ENCODE results near the gene PLCL2.
"Not testable (repeated sequence)": the region's sequence is repeated elsewhere in the genome, so short reads cannot be mapped to it uniquely, and the experiment has no call there.

Gene PLCL2

GRCh38 chr3:17120115-17120514 lies 235.4 kb downstream of the PLCL2 start:
- Mint-ChIP-seq H3K27ac (no peak overlapping the region), H3K9me3 (no peaks in the 10 kb centered on the region), H3K27me3 (no peaks in the 10 kb centered on the region)

DNA sequence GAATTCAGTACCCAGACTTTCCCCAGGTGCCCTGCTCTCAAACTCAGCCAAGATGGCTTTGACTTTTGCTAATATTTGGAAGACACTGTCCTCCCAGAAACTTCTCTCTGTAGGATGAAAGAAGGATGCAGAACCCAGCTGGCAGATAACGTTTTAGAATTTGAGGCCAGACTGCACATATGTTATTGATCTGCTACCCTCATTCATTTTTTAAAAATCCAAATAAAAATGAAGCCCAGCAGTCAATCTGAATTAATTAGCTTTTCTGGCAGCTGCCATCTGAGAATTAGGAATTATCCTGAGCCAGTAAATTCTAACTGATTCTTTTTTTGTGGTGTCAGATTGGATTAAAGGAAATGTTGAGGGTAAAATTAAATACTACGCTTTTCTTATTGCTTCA lies 236.6 kb downstream of the PLCL2 start:
- no peak overlapping the region for H3K27ac Mint-ChIP-seq
- H3K4me1 Mint-ChIP-seq, result no peaks in the 10 kb centered on the region
- H3K27me3 Mint-ChIP-seq, result no peaks in the 10 kb centered on the region
- no peak overlapping the region for H3K4me3 Mint-ChIP-seq
- H3K36me3 Mint-ChIP-seq, result no peaks in the 10 kb centered on the region
- H3K9me3 Mint-ChIP-seq, result no peaks in the 10 kb centered on the region

More at GRCh38 chr3:17120115-17120514, 235.4 kb downstream of the PLCL2 start:
- H3K36me3 Mint-ChIP-seq, result no peaks in the 10 kb centered on the region
- H3K4me1 Mint-ChIP-seq, result no peaks in the 10 kb centered on the region
- H3K4me3 Mint-ChIP-seq, result no peak overlapping the region

- Mint-ChIP-seq H3K27me3 (no peaks in the 10 kb centered on the region), H3K4me3 (no peak overlapping the region), H3K27ac (no peak overlapping the region), H3K36me3 (peaks cover 2% of the 10 kb centered on the region), H3K9me3 (no peaks in the 10 kb centered on the region), H3K4me1 (no peaks in the 10 kb centered on the region)
Measured at GRCh38 chr3:17122758-17123157, 238.0 kb downstream of the PLCL2 start.

- Mint-ChIP-seq H3K27me3 (no peaks in the 10 kb centered on the region), H3K9me3 (no peaks in the 10 kb centered on the region)
Measured at GRCh38 chr3:17125738-17126442, 241.1 kb downstream of the PLCL2 start.

GRCh38 chr3:17128671-17129070 lies 243.9 kb downstream of the PLCL2 start:
- H3K27ac Mint-ChIP-seq, H3K4me1 Mint-ChIP-seq, H3K27me3 Mint-ChIP-seq, H3K4me3 Mint-ChIP-seq, H3K9me3 Mint-ChIP-seq, H3K36me3 Mint-ChIP-seq: not testable (repeated sequence)

More at GRCh38 chr3:17125738-17126442, 241.1 kb downstream of the PLCL2 start:
- Mint-ChIP-seq H3K27ac (no peak overlapping the region), H3K4me1 (no peaks in the 10 kb centered on the region), H3K36me3 (peaks cover 2% of the 10 kb centered on the region), H3K4me3 (no peak overlapping the region)

GRCh38 chr3:17129556-17129955 lies 244.8 kb downstream of the PLCL2 start:
- H3K27me3 Mint-ChIP-seq, result no peaks in the 10 kb centered on the region
- no peaks in the 10 kb centered on the region for H3K9me3 Mint-ChIP-seq
- H3K4me3 Mint-ChIP-seq, result no peak overlapping the region

GRCh38 chr3:17130956-17131355 lies 246.2 kb downstream of the PLCL2 start:
- Mint-ChIP-seq H3K4me1 (no peaks in the 10 kb centered on the region), H3K27ac (no peak overlapping the region), H3K27me3 (no peaks in the 10 kb centered on the region), H3K4me3 (no peak overlapping the region), H3K36me3 (peaks cover 2% of the 10 kb centered on the region), H3K9me3 (no peaks in the 10 kb centered on the region)

More at GRCh38 chr3:17129556-17129955, 244.8 kb downstream of the PLCL2 start:
- peaks cover 2% of the 10 kb centered on the region for H3K36me3 Mint-ChIP-seq
- H3K27ac Mint-ChIP-seq, result no peak overlapping the region
- H3K4me1 Mint-ChIP-seq, result no peaks in the 10 kb centered on the region

DNA sequence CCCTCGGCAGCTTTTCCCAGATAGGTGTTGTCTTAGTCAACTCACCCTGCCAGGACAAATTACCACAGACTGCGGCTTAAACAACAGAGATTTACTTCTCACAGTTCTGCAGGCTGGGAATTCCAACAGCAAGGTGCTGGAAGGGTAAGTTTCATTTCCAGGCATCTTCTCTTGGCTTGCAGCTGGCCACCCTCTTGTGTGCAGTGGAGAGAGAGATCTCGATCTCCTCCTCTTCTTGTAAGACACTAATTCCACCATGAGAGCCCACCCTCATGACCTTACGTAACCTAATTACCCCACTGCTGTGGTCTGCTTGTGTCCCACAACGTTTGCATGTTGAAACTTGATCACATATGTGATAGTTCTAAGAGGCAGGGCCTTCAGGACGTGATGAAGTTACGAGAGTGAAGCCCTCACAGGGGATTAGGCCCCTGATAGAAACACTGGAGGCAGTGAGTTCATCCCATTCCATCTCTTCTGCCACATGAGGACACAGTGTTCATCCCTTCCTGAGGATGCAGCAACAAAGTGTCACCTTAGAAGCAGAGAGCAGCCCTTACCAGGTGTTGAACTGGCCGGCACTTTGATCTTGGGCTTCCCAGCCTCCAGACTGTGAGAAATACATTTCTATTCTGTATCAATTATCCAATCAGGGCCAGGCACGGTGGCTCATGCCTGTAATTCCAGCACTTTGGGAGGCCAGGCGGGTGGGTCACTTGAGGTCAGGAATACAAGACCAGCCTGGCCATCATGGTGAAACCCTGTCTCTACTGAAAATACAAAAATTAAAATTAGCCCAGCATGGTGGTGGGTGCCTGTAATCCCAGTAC lies 247.7 kb downstream of the PLCL2 start:
- H3K27me3 Mint-ChIP-seq, result no peaks in the 10 kb centered on the region
- H3K27ac Mint-ChIP-seq, result no peak overlapping the region
- H3K4me3 Mint-ChIP-seq, result no peak overlapping the region
- no peaks in the 10 kb centered on the region for H3K4me1 Mint-ChIP-seq
- H3K36me3 Mint-ChIP-seq, result no peaks in the 10 kb centered on the region
- H3K9me3 Mint-ChIP-seq, result no peaks in the 10 kb centered on the region

DNA sequence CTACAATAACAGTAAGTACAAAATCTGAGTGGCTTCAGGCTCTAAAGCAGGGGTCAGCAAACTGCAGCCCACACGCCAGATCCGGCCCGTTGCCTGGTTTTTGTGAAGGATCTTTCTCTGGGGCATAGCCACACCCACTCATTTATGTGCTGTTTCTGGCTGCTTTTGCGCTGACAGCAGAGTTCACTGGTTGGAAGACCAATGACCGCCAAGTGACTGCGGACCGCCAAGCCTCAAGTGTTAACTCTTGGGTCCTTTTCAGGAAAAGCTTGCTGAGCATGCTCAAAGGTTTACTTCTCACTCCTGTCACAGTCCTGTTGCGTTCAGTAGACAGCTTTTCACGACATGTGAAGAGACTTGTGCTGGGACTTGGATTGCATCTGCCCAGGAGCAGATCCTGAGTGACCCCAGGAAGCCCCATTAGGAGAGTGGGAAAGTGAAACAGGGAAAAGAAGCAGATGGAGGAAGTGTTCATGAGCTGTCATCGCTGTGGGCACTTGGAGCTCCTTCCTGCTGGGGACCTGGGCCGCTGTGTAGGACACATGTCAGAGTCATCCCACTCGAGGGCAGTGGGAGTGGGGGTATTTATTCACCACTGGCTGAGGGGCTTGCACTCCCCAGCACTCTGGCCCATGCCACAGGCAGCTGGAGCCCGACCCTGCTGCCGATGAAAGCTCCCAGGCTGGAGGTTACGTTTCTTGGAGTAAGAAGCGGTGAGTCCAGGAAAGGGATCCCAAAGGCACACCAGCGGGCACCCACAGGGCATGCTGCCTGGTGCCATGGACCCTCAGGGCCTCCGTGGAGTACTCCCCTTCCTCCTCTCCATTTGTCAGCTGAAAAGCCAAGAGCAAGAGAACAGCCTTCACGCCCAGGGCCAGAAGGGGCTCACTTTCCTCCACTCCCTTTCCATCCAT lies 249.1 kb downstream of the PLCL2 start:
- Mint-ChIP-seq H3K27me3 (no peaks in the 10 kb centered on the region), H3K4me3 (no peak overlapping the region), H3K36me3 (no peaks in the 10 kb centered on the region), H3K9me3 (no peaks in the 10 kb centered on the region), H3K27ac (no peak overlapping the region), H3K4me1 (no peaks in the 10 kb centered on the region)

GRCh38 chr3:17135696-17136095 lies 250.9 kb downstream of the PLCL2 start:
- Mint-ChIP-seq H3K4me3 (no peak overlapping the region), H3K36me3 (no peaks in the 10 kb centered on the region), H3K9me3 (no peaks in the 10 kb centered on the region), H3K27ac (no peak overlapping the region), H3K4me1 (no peaks in the 10 kb centered on the region), H3K27me3 (no peaks in the 10 kb centered on the region)

DNA sequence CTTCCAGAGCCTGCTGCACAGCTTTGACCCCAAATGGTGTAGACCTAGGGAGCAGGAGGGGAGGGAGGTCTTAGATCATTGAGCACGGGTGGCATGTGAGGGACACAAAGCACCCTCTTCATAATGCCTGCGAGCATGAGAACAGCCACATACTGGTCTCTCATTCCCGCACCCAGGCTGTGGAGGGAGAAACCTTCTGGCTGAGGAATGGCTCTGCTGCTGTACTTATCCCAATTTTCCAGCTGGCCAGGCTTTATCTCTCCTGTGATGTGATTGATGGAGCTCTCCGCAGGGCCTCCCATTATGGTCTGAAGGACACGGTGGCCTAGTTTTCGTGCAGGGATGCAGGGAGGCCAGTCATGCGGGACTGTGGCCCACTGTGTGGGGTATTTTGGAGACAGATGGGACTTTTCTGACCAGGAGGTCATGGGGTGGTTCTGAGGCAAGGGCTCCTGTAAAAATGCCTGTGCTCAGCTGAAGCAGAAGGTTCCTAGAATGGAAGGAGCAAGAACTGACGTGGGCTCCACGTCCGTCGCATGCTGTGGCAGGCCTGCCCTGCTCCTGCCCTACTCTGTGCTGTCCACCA lies 251.5 kb downstream of the PLCL2 start:
- H3K4me1 Mint-ChIP-seq, result no peaks in the 10 kb centered on the region
- no peaks in the 10 kb centered on the region for H3K9me3 Mint-ChIP-seq
- no peak overlapping the region for H3K27ac Mint-ChIP-seq
- H3K36me3 Mint-ChIP-seq, result no peaks in the 10 kb centered on the region
- no peak overlapping the region for H3K4me3 Mint-ChIP-seq
- no peaks in the 10 kb centered on the region for H3K27me3 Mint-ChIP-seq

GRCh38 chr3:17137321-17137826 lies 252.6 kb downstream of the PLCL2 start:
- Mint-ChIP-seq H3K4me1 (no peaks in the 10 kb centered on the region), H3K36me3 (no peaks in the 10 kb centered on the region), H3K9me3 (no peaks in the 10 kb centered on the region), H3K27ac (no peak overlapping the region), H3K27me3 (no peaks in the 10 kb centered on the region), H3K4me3 (no peak overlapping the region)

DNA sequence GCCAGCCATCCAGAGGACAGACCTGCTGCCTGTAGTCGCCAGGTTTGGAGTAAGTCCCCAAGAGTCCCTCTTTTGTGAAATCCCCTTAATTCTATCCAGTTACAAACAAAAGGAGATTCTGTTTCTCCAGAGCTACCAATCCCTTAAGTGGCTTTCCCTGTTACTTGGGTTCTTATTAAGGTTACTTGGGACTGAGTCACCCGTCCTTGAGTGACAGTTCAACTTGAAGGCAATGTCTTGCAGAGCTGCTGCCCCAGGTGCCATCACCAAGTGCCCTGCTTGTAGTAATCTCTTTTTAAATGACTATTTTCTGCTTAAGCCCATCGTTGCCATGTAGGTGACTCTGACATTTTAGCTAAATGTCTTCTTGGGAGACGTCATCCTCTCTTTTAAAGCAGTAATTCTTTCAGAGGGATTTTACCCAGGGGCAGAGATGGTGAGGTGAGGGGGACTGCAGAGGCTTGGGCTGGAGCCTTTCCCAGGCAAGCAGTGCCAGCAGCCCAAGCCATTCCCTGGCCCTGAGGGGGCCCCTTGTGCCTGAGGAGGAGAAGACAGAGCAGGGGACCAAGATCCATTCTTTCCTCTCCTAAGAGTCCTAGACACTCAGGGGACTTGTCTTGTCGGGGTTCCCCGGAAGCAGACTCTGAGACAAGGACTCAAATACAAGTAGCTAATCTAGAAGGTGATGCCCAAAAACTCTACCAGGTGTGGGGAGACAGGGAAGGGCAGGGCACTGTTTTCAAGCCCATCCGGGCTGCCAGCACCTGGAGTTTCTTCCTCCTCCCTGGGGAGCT lies 253.7 kb downstream of the PLCL2 start:
- Mint-ChIP-seq H3K36me3 (no peaks in the 10 kb centered on the region), H3K27ac (no peak overlapping the region), H3K4me1 (no peaks in the 10 kb centered on the region), H3K4me3 (no peak overlapping the region), H3K9me3 (no peaks in the 10 kb centered on the region), H3K27me3 (no peaks in the 10 kb centered on the region)
